ENCODE measurements around the gene ZSCAN5C.
A peak's percentile ranks its signal among the peaks of the same experiment; 100 is the strongest.
"Not testable (repeated sequence)": the region's sequence is repeated elsewhere in the genome, so short reads cannot be mapped to it uniquely, and the experiment has no call there.

ZSCAN5C gene, protein sequence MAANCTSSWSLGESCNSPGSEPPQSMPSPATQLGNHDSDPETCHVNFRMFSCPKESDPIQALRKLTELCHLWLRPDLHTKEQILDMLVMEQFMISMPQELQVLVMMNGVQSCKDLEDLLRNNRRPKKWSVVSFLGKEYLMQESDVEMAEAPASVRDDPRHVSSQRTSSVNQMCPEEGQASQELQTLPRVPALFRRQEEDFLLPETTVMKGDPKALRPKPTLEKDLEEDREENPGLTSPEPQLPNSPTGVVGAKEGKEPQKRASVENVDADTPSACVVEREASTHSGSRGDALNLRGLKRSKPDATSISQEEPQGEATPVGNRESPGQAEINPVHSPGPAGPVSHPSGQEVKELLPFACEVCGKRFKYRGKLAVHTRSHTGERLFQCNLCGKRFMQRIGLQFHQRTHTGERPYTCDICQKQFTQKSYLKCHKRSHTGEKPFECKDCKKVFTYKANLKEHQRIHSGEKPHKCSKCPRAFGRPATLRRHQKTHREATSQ

GRCh38 chr19:56201973-56202372 lies at the start of gene ZSCAN5C:
Gene ZSCAN5C (plus strand): TSS chr19:56202273. CDS start chr19:56205914, 3,641 bp downstream.
- DNase-seq (ENCODE audit: low read depth) = no peak

DNA sequence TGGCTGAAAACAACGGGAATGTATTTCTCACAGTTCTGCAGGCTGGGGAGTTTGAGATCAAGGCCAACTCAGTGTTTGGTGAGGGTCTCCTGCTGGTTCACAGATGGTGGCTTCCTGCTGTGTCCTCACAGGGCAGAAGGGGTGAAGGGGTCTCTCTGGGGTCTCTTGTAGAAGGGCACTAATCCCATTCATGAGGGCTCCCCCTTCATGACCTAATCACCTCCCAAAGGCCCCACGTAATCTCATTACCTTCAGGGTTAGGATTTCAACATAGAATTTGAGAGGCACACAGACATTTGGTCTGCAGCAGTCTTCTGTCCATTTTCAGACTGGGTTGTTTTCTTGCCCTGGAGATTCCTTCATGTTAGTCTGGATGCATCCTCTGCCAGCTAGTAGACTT lies 49.4 kb upstream of the ZSCAN5C start:
- DNase-seq (ENCODE audit: low read depth) = no peak

DNA sequence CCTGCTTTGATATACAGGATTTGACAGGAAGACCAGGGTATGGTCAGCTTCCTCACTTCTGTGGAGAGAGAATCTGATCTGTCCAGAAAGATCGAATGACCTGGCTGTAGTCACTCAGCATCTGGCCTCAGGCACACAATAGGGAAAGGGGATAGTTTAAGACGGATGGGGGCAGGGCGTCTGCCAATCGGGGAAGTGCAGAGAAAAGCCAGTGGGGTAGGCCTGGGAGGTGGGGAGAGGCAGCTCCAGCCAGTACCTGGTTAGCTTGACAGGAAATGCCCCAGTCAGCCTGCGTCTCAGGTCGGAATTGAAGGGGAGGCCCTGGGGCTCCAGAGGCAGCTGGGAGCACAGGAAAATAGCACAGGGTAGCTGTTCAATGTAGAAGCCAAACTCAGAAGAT lies 48.6 kb upstream of the ZSCAN5C start:
- DNase-seq (ENCODE audit: low read depth) = no peak

GRCh38 chr19:56155124-56155687 lies 46.9 kb upstream of the ZSCAN5C start:
- DNase-seq (ENCODE audit: low read depth) = no peak

GRCh38 chr19:56156768-56157167 lies 45.3 kb upstream of the ZSCAN5C start:
- no peak for DNase-seq (ENCODE audit: low read depth)

DNA sequence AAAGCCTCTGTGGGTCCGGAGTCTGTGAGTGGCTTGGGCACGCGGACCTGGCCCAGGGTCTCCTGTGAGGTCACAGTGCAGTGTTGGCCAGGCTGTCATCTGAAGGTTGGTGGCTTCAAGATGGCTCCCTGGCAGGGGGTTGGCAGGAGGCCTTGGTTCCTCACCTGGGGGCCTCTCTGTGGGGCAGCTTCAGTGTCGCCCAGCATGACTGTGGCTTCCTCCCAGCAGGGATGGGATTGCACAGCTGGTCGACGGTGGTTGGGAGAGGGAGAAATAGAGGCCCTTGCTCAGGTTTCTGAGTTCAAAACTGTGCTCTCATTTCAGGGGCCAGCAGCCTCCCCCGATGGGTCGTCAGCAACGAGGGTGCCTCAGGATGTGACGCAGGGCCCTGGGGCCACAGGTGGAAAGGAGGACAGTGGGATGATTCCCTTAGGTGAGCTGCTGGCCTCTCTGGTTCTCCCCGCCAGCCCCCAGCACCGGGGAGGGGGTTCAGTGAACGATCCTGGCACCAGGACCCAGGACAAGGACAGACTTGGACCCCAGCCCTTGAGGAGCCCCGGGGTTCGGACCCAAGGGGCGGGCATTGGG lies 43.8 kb upstream of the ZSCAN5C start:
- no peak for DNase-seq (ENCODE audit: low read depth)

DNA sequence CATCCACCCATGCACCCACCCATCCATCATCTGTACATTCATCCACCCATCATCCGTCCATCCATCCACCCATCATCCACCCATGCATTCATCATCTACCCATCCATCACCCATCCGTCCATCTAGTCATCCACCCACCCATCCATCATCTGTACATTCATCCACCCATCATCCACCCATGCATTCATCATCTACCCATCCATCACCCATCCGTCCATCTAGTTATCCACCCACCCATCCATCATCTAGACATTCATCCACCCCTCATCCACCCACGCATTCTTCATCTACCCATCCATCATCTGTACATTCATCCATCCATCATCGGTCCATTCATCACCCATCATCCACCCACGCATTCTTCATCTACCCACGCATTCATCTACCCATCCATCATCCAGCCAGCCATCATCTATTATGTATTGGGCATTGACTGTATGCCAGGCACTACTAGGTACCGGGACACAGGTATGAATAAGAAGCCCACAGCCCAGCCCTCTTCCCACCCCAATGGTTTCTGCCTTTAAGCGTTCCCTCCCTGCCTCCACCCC lies 43.0 kb upstream of the ZSCAN5C start:
- peak; percentile 22 for DNase-seq (ENCODE audit: low read depth)

GRCh38 chr19:56159622-56160271 lies 42.3 kb upstream of the ZSCAN5C start:
- DNase-seq (ENCODE audit: low read depth) = no peak

DNA sequence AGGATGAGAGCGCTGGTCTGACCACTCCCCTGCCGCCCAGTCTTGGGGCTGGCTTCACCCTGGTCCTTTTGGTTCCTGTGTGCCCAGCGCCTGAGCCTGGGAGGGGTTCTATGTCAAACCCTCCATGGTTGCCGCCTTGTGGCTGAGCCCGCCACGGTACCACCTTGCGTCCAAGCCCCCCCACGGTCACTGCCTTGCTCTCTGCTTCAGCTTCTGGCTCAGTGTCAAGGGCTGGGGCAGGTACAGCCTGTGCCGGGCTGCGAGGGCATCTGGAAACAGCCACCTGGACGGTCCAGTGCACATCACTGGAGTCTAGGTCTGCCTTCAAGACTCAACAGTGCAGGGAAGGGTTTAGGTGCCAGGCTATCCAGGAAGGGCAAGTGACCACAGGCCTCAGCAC lies 40.5 kb upstream of the ZSCAN5C start:
- no peak for DNase-seq (ENCODE audit: low read depth)

DNA sequence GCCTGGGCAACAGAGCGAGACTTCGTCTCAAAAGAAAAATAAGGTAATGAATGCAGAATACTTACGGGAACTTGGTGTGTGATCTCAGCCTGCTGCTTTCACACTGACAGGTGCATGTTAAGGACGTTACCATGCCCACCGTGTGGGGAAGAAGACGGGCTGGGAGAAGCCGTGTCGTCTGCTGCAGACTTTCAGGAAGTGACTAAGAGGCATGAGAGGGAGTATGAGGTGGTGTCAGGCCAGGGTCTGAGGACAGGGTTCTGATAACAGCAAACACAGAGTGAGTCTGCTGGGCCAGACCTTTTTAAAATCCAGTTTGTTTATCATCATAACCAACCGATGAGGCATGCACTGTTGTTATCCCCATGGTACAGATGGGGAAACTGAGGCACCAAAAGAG lies 39.8 kb upstream of the ZSCAN5C start:
- peak; percentile 48 for DNase-seq (ENCODE audit: low read depth)

DNA sequence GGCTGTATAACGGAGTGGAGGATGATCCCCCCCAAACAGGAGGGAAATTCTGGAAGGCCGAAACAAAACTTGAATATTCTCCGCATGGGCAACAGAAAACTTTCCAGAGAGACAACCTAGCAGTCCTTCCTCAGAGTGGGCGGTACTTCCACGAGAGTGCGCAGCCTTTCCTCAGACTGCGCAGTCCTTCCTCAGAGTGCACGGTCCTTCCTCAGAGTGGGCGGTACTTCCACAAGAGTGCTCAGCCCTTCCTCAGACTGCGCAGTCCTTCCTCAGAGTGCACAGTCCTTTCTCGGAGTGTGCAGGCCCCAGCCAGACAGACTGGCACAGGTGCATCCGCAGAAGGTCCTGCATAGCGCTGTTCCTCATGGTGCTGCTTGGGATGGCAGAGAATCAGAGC lies 39.0 kb upstream of the ZSCAN5C start:
- no peak for DNase-seq (ENCODE audit: low read depth)

GRCh38 chr19:56167064-56167578 lies 35.0 kb upstream of the ZSCAN5C start:
- DNase-seq (ENCODE audit: low read depth) = peak; percentile 13

DNA sequence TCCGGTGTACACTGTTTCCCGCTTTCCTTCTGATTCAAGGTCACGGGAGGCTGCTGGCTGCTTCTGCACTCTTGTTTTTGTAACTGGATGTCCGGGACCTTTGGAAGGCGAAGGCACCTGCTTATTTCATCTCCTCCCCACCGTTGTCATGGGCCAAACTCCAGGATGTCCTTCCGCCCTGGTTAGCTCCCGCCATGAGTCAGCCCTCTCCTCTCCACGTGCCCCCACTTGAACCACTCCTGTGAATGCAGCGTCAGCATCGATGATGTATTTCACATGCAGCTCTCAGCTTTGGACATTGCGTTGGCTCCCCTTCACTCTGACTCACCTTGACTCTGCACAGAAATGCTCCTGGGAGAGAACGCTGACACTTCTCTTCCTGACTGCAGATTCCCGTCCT lies 31.8 kb upstream of the ZSCAN5C start:
- peak; percentile 80 for DNase-seq (ENCODE audit: low read depth)

DNA sequence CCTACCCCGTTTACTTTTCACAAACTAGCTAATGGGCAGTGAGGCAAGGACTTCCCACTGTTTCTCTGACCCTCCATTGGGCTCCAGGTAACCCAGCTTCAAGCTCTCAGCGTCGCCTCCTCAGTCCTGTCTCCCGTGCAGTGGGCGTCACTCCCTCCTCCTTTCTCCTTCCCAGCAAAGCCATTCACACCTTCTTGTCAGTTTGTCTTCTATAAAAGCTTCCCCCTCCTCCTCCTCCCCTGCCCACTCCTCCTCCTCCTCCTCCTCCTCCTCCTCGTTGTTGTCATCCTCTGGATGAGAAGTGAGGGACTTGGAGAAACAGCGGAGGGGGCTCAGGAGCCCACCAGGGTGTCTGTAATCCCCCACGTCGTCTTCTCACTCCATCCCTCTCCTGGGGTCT lies 28.0 kb upstream of the ZSCAN5C start:
- DNase-seq (ENCODE audit: low read depth) = no peak

GRCh38 chr19:56174550-56174949 lies 27.5 kb upstream of the ZSCAN5C start:
- DNase-seq (ENCODE audit: low read depth) = no peak

DNA sequence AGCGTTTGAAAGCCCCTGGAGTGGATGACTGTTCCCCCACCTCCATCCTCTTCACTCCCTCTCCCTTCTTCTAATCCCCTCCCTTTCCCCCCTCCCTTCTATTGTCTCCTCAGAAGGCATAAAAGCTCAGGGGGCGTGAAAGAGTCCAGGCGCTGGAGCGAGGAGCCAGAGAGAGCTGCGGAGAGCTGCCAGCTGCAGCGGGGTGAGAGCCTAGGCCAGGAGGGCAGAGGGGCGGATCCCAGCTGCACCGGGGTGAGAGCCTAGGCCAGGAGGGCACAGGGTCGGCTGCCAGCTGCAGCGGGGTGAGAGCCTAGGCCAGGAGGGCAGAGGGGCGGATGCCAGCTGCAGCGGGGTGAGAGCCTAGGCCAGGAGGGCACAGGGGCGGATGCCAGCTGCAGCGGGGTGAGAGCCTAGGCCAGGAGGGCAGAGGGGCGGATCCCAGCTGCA lies 26.2 kb upstream of the ZSCAN5C start, which contains the start of gene GALP:
GALP (plus strand) TSS at position 148 of the 447 bp plus-strand sequence. CDS start 1,101 bp downstream, outside the sequence.
- DNase-seq (ENCODE audit: low read depth) = not testable (repeated sequence)

GRCh38 chr19:56176310-56176709 lies 25.8 kb upstream of the ZSCAN5C start:
- not testable (repeated sequence) for DNase-seq (ENCODE audit: low read depth)

GRCh38 chr19:56176881-56177280 lies 25.2 kb upstream of the ZSCAN5C start:
- DNase-seq (ENCODE audit: low read depth) = no peak

GRCh38 chr19:56177564-56178243 lies 24.4 kb upstream of the ZSCAN5C start:
- no peak for DNase-seq (ENCODE audit: low read depth)

DNA sequence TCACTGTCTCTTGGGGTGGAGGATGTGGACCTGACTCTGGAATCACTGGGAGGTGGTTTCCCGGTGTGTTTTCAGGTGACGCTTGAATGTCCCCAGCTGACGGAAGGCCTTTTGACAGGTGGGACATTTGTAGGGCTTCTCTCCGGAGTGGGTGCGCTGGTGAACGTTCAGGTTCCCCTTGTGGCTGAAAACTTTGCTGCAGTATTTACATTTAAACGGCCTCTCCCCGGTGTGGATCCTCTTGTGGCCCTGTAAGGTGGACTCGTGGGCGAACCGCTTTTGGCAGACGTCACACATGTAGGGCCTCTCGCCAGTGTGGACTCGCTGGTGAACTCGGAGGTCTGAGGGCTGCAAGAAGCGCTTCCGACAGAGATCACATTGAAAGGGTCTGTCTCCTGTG lies 12.3 kb upstream of the ZSCAN5C start:
- no peak for DNase-seq (ENCODE audit: low read depth)

GRCh38 chr19:56191115-56191514 lies 11.0 kb upstream of the ZSCAN5C start:
- DNase-seq (ENCODE audit: low read depth) = no peak
